Measurements from ENCODE around the gene TBC1D22A.

GRCh38 chr22:47177334-47177815 is 414.9 kb downstream of the TBC1D22A start:
- TF ChIP-seq, protein P1, sequence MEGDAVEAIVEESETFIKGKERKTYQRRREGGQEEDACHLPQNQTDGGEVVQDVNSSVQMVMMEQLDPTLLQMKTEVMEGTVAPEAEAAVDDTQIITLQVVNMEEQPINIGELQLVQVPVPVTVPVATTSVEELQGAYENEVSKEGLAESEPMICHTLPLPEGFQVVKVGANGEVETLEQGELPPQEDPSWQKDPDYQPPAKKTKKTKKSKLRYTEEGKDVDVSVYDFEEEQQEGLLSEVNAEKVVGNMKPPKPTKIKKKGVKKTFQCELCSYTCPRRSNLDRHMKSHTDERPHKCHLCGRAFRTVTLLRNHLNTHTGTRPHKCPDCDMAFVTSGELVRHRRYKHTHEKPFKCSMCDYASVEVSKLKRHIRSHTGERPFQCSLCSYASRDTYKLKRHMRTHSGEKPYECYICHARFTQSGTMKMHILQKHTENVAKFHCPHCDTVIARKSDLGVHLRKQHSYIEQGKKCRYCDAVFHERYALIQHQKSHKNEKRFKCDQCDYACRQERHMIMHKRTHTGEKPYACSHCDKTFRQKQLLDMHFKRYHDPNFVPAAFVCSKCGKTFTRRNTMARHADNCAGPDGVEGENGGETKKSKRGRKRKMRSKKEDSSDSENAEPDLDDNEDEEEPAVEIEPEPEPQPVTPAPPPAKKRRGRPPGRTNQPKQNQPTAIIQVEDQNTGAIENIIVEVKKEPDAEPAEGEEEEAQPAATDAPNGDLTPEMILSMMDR (IDR thresholded peaks at IDR 0.05): no peak
- no peak for TF ChIP-seq POLR2A (IDR thresholded peaks at IDR 0.05)
- no peak for TF ChIP-seq EP300 (IDR thresholded peaks at IDR 0.05)

Measured in ovary (tissue), 3 donors.